Esophagus muscularis mucosa (tissue), 3 donors: ENCODE data around the gene SYNGAP1.

ENCODE experiments used
- CTCF ChIP-seq, 3 experiments: fragments of 200-600 bp in 2 of 3; fragments of 450-650 bp in 1 of 3; sonication (generic) in 2 of 3; IDR thresholded peaks; one replicate each; pipeline ENCODE4 v1.5.1; 2017 to 2019; ENCODE audit warnings: antibody characterized with exemption in 3 of 3, mild to moderate bottlenecking in 2 of 3, moderate library complexity in 1 of 3
- POLR2A ChIP-seq: fragments of 450-650 bp; IDR thresholded peaks from one replicate; pipeline ENCODE4 v1.6.1; 2017; ENCODE audit warnings: antibody characterized with exemption, moderate library complexity, mild to moderate bottlenecking, low read depth
- POLR2AphosphoS5 ChIP-seq, 2 donors: sonication (generic); formaldehyde crosslinking; IDR thresholded peaks; one replicate each; pipeline ENCODE4 v1.6.1; 2017; ENCODE audit warnings: antibody characterized with exemption in 2 of 2

- no peak for TF ChIP-seq CTCF (IDR thresholded peaks at IDR 0.05)
- no peak for TF ChIP-seq POLR2AphosphoS5 (IDR thresholded peaks at IDR 0.05)
- no peak for TF ChIP-seq POLR2A
Measured at GRCh38 chr6:33373960-33374910, 45.6 kb upstream of the SYNGAP1 start.
